ENCODE measurements around the gene EFNA5. TPM values are rescaled to one million over a fixed set of nuclear protein-coding genes. Genes with fewer than 3 reads are reported as not detected.

EFNA5 gene
- total and polyA plus RNA-seq, 2 of the 13 experiments (the other 11 are each of a cell fraction or from before 2014, with no cell fraction given) = not detected

DNA sequence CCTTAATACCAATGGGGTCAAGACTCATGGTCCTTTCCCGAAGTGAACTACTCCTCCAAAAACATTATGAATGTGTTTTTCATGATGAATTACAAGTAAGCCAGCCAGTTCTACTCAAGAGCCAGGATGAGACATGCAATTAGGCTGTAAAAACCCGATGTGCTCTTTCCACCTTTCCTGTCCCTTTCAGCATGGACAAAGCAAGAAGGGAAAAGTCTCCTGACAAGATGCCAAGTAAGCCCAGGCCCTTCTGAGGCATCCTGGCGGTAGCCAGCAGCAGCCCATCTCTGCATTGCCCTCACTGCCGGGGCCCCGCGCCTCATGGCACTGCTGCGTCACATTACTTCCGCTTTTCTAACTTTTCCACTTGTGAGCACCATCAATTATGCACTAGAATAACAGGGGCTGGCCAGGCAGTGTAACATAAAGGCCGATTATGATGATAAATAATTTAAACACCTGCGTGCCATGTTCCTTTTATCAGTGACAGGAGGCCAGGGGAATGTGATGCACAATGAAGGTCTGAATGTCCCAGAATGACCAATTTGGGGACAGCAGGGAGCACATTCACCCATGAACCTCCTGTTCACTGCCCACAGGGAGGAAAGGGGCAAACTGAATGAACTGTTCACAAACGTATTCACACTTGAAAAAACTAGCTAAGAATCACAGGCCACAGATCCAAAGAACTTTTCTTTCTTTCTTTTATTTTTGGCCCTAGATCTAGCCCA, 37.4 kb downstream of the EFNA5 start:
- no peak overlapping the region for H3K4me3 ChIP-seq (replicated peaks in 1 of 3; ENCODE audit: insufficient read depth in 1 of 3, low read depth in 2 of 3, low read length in 3 of 3)
- WGBS (ENCODE audit: low lambda C conversion rate) = 20% methylated on average over 11 of the region's 11 CpGs
- H3K27me3 ChIP-seq (ENCODE audit: control insufficient read depth in 1 of 2, insufficient read depth in 2 of 2, low read length in 2 of 2) = peaks cover 0 to 6% of the 10 kb centered on the region in 2 experiments; a peak in 1 of 5 replicates
- no peak overlapping the region for H3K9ac ChIP-seq (ENCODE audit: insufficient read depth, low read depth, low read length)
- POLR2A ChIA-PET = no interaction called here
- no peak overlapping the region for H3K4me2 ChIP-seq (ENCODE audit: low read depth, low read length)
- FAIRE-seq = no peak
- no peaks in the 10 kb centered on the region for H3K79me2 ChIP-seq (ENCODE audit: insufficient read depth, low read length)
- no peak for ATAC-seq
- DNase-seq (ENCODE audit: low spot score) = no peak
- no peak overlapping the region for H2AFZ ChIP-seq (ENCODE audit: low read length)
- no peaks in the 10 kb centered on the region for H3K4me1 ChIP-seq (ENCODE audit: insufficient read depth, low read length)
- intact Hi-C loops (cut with micrococcal nuclease; ENCODE audit: unreplicated experiment) = no loop called here
- H3K36me3 ChIP-seq (replicated peaks in 1 of 2; ENCODE audit: control insufficient read depth in 1 of 2, insufficient read depth in 2 of 2, low read length in 2 of 2) = no peaks in the 10 kb centered on the region
- in situ Hi-C loops (cut with HindIII; ENCODE audit: extremely low pct_ligation_motif_present, low pct_unique_long_range_greater_than_20kb) = no loop called here
- no TSS peak for BruUV-seq (replicated peaks)
- H3K27ac ChIP-seq (ENCODE audit: extremely low read length, insufficient read depth, low read length) = no peak overlapping the region
- CTCF ChIA-PET (ENCODE audit: low intra/inter-chr PET ratio, low total read pairs) = no interaction called here
- H4K20me1 ChIP-seq (ENCODE audit: insufficient read depth, low read length) = no peaks in the 10 kb centered on the region
- TF ChIP-seq ZBTB7A (CRISPR knock-in tag; IDR thresholded peaks at IDR 0.05) (no peak), KDM5B (CRISPR knock-in tag; IDR thresholded peaks at IDR 0.05; ENCODE audit: borderline replicate concordance) (no peak), HMG20A (CRISPR knock-in tag; IDR thresholded peaks at IDR 0.05; ENCODE audit: borderline replicate concordance) (no peak), NR1H2 (CRISPR knock-in tag; IDR thresholded peaks at IDR 0.05; ENCODE audit: borderline replicate concordance, low read depth) (no peak), ZNF367 (CRISPR knock-in tag; IDR thresholded peaks at IDR 0.05; ENCODE audit: borderline replicate concordance) (no peak)
- TF ChIP-seq, protein P1, sequence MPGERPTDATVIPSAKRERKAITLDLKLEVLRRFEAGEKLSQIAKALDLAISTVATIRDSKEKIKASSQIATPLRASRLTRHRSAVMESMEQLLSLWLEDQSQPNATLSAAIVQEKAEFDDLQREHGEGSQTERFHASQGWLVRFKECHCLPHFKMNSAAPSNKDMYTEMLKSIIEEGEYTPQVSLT (CRISPR knock-in tag; IDR thresholded peaks at IDR 0.05; ENCODE audit: borderline replicate concordance, low read depth) = no peak
- H3K9me3 ChIP-seq (ENCODE audit: low read length) = no peaks in the 10 kb centered on the region

DNA sequence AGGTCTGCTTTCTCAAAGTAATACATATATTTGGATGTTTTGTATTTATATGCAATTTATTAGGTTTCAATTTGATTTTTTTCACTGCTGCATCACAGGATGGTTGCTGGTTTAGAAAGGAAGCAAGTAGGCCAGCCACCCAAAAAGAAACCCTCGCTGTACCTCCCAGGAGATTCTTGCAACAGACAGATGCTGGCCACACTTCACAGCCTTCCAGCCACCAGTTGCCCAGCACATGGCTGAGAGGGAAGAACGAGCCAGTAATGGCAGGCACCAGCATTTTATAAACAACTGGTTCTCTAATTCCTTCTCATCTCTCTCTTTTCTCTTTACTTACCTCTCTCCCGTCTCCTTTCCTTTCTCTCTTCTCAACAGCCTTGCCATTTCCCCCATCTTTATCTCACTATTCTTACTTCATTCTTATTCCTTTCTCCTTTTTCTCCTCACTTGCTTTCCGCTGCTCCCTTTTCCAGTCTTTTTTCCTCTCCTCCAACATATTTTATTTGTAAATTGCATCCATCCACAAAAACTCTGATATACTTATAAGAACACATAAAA, 38.9 kb downstream of the EFNA5 start:
- Histone ChIP-seq H3K79me2 (ENCODE audit: insufficient read depth, low read length) (no peaks in the 10 kb centered on the region), H3K4me2 (ENCODE audit: low read depth, low read length) (no peak overlapping the region), H4K20me1 (ENCODE audit: insufficient read depth, low read length) (no peaks in the 10 kb centered on the region), H3K27ac (ENCODE audit: extremely low read length, insufficient read depth, low read length) (no peak overlapping the region), H2AFZ (ENCODE audit: low read length) (no peak overlapping the region), H3K9ac (ENCODE audit: insufficient read depth, low read depth, low read length) (no peak overlapping the region), H3K9me3 (ENCODE audit: low read length) (no peaks in the 10 kb centered on the region), H3K4me1 (ENCODE audit: insufficient read depth, low read length) (no peaks in the 10 kb centered on the region), H3K36me3 (replicated peaks in 1 of 2; ENCODE audit: control insufficient read depth in 1 of 2, insufficient read depth in 2 of 2, low read length in 2 of 2) (no peaks in the 10 kb centered on the region), H3K4me3 (replicated peaks in 1 of 3; ENCODE audit: insufficient read depth in 1 of 3, low read depth in 2 of 3, low read length in 3 of 3) (no peak overlapping the region), H3K27me3 (ENCODE audit: control insufficient read depth in 1 of 2, insufficient read depth in 2 of 2, low read length in 2 of 2) (peaks cover 0 to 6% of the 10 kb centered on the region in 2 experiments; a peak in 1 of 5 replicates)
- no TSS peak for BruUV-seq (replicated peaks)
- DNase-seq (ENCODE audit: low spot score) = no peak
- no peak for ATAC-seq
- WGBS (ENCODE audit: low lambda C conversion rate) = under 1% methylated on average over 4 of the region's 4 CpGs
- in situ Hi-C loops (cut with HindIII; ENCODE audit: extremely low pct_ligation_motif_present, low pct_unique_long_range_greater_than_20kb) (no loop called here), intact Hi-C loops (cut with micrococcal nuclease; ENCODE audit: unreplicated experiment) (no loop called here)
- no peak for FAIRE-seq
- POLR2A ChIA-PET = no interaction called here
- CTCF ChIA-PET (ENCODE audit: low intra/inter-chr PET ratio, low total read pairs) = no interaction called here
- TF ChIP-seq ZNF737 (CRISPR knock-in tag; IDR thresholded peaks at IDR 0.05; ENCODE audit: borderline replicate concordance) (no peak), ZNF431 (CRISPR knock-in tag; IDR thresholded peaks at IDR 0.05; ENCODE audit: borderline replicate concordance, low read depth) (no peak), ZNF432 (CRISPR knock-in tag; IDR thresholded peaks at IDR 0.05; ENCODE audit: borderline replicate concordance) (no peak), SIX1 (CRISPR knock-in tag; IDR thresholded peaks at IDR 0.05; ENCODE audit: borderline replicate concordance) (no peak), PAX8 (CRISPR knock-in tag; IDR thresholded peaks at IDR 0.05; ENCODE audit: borderline replicate concordance) (no peak), ZNF20 (CRISPR knock-in tag; IDR thresholded peaks at IDR 0.05) (no peak), SIN3B (IDR thresholded peaks at IDR 0.05; ENCODE audit: low read length) (no peak), ZNF460 (CRISPR knock-in tag; IDR thresholded peaks at IDR 0.05; ENCODE audit: borderline replicate concordance) (no peak), FOXP1 (IDR thresholded peaks at IDR 0.05) (no peak), FOXP1 (CRISPR knock-in tag; IDR thresholded peaks at IDR 0.05) (no peak), ZMYM2 (CRISPR knock-in tag; IDR thresholded peaks at IDR 0.05) (no peak), MXD4 (CRISPR knock-in tag; IDR thresholded peaks at IDR 0.05) (no peak), ISX (CRISPR knock-in tag; conservative IDR thresholded peaks at IDR 0.05) (no peak), ZNF296 (CRISPR knock-in tag; conservative IDR thresholded peaks at IDR 0.05) (no peak)

Measured in HepG2 (cell line).